HepG2 (cell line): ENCODE data around the gene RPS6KA2.

Experiments
- BCLAF1 ChIP-seq: fragments of 450-650 bp; IDR thresholded peaks from 2 replicates; pipeline ENCODE4 v1.6.1; 2017; ENCODE audit warnings: mild to moderate bottlenecking
- ELF1 ChIP-seq: sonication (generic); formaldehyde crosslinking; IDR thresholded peaks from 2 replicates; pipeline ENCODE4 v1.4.0; 2020; ENCODE audit warnings: missing genetic modification reagents
- EZH2 ChIP-seq: conservative IDR thresholded peaks from 2 replicates; pipeline ENCODE4 v1.6.1; 2012; ENCODE audit warnings: mild to moderate bottlenecking, low read depth, low read length, moderate library complexity
- NR2F6 ChIP-seq, 2 experiments: IDR thresholded peaks; 2 replicates each; pipeline ENCODE4 v1.6.1; 2016; ENCODE audit warnings: antibody characterized with exemption in 1 of 2, mild to moderate bottlenecking in 1 of 2
- POLR2A ChIP-seq, 2 experiments: IDR thresholded peaks; 2 replicates each; pipeline ENCODE4 v1.6.1; 2011; ENCODE audit warnings: low read depth in 2 of 2, low read length in 2 of 2, mild to moderate bottlenecking in 1 of 2, moderate library complexity in 1 of 2; ENCODE audit not compliant: insufficient read depth in 1 of 2
- SMC3 ChIP-seq: IDR thresholded peaks from 2 replicates; pipeline ENCODE4 v1.6.1; 2011; ENCODE audit warnings: low read length, improper control_type of control experiment
- SP4 ChIP-seq: sonication (generic); formaldehyde crosslinking; IDR thresholded peaks from 2 replicates; pipeline ENCODE4 v1.8.1; 2023; ENCODE audit warnings: mild to moderate bottlenecking, missing genetic modification reagents
- SPEN ChIP-seq: sonication (generic); formaldehyde crosslinking; IDR thresholded peaks from 2 replicates; pipeline ENCODE4 v1.5.1; 2020; ENCODE audit warnings: low read depth, mild to moderate bottlenecking, missing genetic modification reagents
- ZNF121 ChIP-seq: sonication (generic); formaldehyde crosslinking; IDR thresholded peaks from 2 replicates; pipeline ENCODE4 v1.5.0; 2020; ENCODE audit warnings: mild to moderate bottlenecking, missing genetic modification reagents
- ZNF460 ChIP-seq: sonication (generic); formaldehyde crosslinking; IDR thresholded peaks from 2 replicates; pipeline ENCODE4 v1.5.1; 2020; ENCODE audit warnings: missing genetic modification reagents, mild to moderate bottlenecking, borderline replicate concordance
- TF ChIP-seq, protein P1 (sequence below): sonication (generic); formaldehyde crosslinking; IDR thresholded peaks from 2 replicates; pipeline ENCODE4 v1.5.0; 2020; ENCODE audit warnings: mild to moderate bottlenecking, missing genetic modification reagents, moderate library complexity
- TF ChIP-seq, protein P2 (sequence below): sonication (generic); formaldehyde crosslinking; IDR thresholded peaks from 2 replicates; pipeline ENCODE4 v1.4.0; 2020; ENCODE audit warnings: missing genetic modification reagents, borderline replicate concordance
- TF ChIP-seq, protein P3 (sequence below): IDR thresholded peaks from 2 replicates; pipeline ENCODE4 v1.6.1; 2016; ENCODE audit warnings: low read depth, control low read depth

DNA sequence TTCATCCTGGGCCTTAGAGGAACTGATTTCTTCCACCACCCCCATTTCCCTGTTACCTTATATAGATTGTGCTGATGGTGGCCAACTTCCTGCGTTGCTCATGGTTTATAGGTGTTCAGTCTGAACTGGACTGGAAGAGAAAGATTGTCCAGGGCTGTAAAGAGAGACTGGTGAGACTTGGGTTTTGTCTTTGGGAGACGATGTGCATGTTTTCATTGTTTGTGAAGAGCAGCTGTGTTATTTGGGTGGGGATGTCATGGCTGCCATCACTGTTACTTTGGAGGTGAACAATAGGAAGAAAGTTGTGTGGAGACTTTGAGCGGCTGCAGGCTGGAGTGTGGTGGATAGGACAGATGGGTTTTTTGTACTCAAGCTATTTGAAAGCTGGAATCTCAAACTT is 228.7 kb downstream of the RPS6KA2 start:
- TF ChIP-seq SP4 (no peak), ZNF121 (no peak), POLR2A (IDR thresholded peaks at IDR 0.05; ENCODE audit: insufficient read depth in 1 of 2, low read depth in 2 of 2, low read length in 2 of 2) (no peak), ZNF460 (CRISPR knock-in tag) (no peak), SMC3 (no peak), NR2F6 (IDR thresholded peaks at IDR 0.05) (no peak), NR2F6 (CRISPR knock-in tag; IDR thresholded peaks at IDR 0.05) (no peak), BCLAF1 (no peak), ELF1 (CRISPR knock-in tag) (no peak), SPEN (CRISPR knock-in tag) (no peak), EZH2 (no peak)
- TF ChIP-seq, protein P1, sequence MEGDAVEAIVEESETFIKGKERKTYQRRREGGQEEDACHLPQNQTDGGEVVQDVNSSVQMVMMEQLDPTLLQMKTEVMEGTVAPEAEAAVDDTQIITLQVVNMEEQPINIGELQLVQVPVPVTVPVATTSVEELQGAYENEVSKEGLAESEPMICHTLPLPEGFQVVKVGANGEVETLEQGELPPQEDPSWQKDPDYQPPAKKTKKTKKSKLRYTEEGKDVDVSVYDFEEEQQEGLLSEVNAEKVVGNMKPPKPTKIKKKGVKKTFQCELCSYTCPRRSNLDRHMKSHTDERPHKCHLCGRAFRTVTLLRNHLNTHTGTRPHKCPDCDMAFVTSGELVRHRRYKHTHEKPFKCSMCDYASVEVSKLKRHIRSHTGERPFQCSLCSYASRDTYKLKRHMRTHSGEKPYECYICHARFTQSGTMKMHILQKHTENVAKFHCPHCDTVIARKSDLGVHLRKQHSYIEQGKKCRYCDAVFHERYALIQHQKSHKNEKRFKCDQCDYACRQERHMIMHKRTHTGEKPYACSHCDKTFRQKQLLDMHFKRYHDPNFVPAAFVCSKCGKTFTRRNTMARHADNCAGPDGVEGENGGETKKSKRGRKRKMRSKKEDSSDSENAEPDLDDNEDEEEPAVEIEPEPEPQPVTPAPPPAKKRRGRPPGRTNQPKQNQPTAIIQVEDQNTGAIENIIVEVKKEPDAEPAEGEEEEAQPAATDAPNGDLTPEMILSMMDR (CRISPR knock-in tag) = no peak
- TF ChIP-seq, protein P2, sequence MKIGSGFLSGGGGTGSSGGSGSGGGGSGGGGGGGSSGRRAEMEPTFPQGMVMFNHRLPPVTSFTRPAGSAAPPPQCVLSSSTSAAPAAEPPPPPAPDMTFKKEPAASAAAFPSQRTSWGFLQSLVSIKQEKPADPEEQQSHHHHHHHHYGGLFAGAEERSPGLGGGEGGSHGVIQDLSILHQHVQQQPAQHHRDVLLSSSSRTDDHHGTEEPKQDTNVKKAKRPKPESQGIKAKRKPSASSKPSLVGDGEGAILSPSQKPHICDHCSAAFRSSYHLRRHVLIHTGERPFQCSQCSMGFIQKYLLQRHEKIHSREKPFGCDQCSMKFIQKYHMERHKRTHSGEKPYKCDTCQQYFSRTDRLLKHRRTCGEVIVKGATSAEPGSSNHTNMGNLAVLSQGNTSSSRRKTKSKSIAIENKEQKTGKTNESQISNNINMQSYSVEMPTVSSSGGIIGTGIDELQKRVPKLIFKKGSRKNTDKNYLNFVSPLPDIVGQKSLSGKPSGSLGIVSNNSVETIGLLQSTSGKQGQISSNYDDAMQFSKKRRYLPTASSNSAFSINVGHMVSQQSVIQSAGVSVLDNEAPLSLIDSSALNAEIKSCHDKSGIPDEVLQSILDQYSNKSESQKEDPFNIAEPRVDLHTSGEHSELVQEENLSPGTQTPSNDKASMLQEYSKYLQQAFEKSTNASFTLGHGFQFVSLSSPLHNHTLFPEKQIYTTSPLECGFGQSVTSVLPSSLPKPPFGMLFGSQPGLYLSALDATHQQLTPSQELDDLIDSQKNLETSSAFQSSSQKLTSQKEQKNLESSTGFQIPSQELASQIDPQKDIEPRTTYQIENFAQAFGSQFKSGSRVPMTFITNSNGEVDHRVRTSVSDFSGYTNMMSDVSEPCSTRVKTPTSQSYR (CRISPR knock-in tag) = no peak
- TF ChIP-seq, protein P3, sequence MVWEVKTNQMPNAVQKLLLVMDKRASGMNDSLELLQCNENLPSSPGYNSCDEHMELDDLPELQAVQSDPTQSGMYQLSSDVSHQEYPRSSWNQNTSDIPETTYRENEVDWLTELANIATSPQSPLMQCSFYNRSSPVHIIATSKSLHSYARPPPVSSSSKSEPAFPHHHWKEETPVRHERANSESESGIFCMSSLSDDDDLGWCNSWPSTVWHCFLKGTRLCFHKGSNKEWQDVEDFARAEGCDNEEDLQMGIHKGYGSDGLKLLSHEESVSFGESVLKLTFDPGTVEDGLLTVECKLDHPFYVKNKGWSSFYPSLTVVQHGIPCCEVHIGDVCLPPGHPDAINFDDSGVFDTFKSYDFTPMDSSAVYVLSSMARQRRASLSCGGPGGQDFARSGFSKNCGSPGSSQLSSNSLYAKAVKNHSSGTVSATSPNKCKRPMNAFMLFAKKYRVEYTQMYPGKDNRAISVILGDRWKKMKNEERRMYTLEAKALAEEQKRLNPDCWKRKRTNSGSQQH (CRISPR knock-in tag) = no peak
